Stomach (tissue), 9 donors: Measurements from ENCODE around the gene C17orf67. TPM values are rescaled to one million over a fixed set of nuclear protein-coding genes. Genes with fewer than 3 reads are reported as not detected.

ENCODE experiments used
- DNase-seq, 2 donors: peaks; one replicate each; pipeline versions ENCODE4 v3.0.0 to v3.0.0-alpha.2; 2013 to 2019
- H3K27ac ChIP-seq, 5 donors: fragments of 200-600 bp in 4 of 5; sonication (generic) in 4 of 5; one replicate each; pipeline ENCODE4 v1.5.1; 2013 to 2019; ENCODE audit warnings: mild to moderate bottlenecking in 1 of 5, moderate library complexity in 1 of 5
- H3K27me3 ChIP-seq, 3 donors: fragments of 200-600 bp; sonication (generic); one replicate each; pipeline ENCODE4 v1.5.1; 2017 to 2019; ENCODE audit warnings: mixed run types in 1 of 3
- H3K36me3 ChIP-seq, 4 donors: fragments of 200-600 bp; sonication (generic); 1 replicate in 3 of 4; 2 replicates in 1 of 4; pipeline ENCODE4 v1.5.1; 2016 to 2019
- H3K4me1 ChIP-seq, 4 donors: fragments of 200-600 bp; sonication (generic); one replicate each; pipeline ENCODE4 v1.5.1; 2016 to 2019
- H3K4me3 ChIP-seq, 4 donors: fragments of 200-600 bp; sonication (generic) in 3 of 4; one replicate each; pipeline ENCODE4 v1.5.1; 2016 to 2019; ENCODE audit warnings: mild to moderate bottlenecking in 1 of 4
- H3K9me3 ChIP-seq, 4 donors: fragments of 200-600 bp; sonication (generic); one replicate each; pipeline ENCODE4 v1.5.1; 2016 to 2019
- EP300 ChIP-seq: sonication (generic); formaldehyde crosslinking; IDR thresholded peaks from one replicate; pipeline ENCODE4 v1.6.1; 2017; ENCODE audit warnings: antibody characterized with exemption
- POLR2A ChIP-seq, 4 donors: fragments of 450-650 bp; IDR thresholded peaks; one replicate each; pipeline ENCODE4 v1.6.1; 2016; ENCODE audit warnings: antibody characterized with exemption in 4 of 4, control low read depth in 2 of 4, mild to moderate bottlenecking in 1 of 4, moderate library complexity in 1 of 4
- POLR2AphosphoS5 ChIP-seq, 3 donors: sonication (generic); formaldehyde crosslinking; IDR thresholded peaks; one replicate each; pipeline ENCODE4 v1.6.1; 2016; ENCODE audit warnings: antibody characterized with exemption in 3 of 3
- WGBS, 5 donors: extraction: QIAGEN DNeasy Blood & Tissue Kit in 3 of 5; methylation state at CpG; one replicate each; pipeline versions ENCODE4 v1.1.5 to v1.1.7; 2013 to 2018; 5-methylcytosine and 5-hydroxymethylcytosine counted together
- intact Hi-C: fragments of 100-400 bp; cut with DNase I; formaldehyde crosslinking; loops from one replicate; pipeline ENCODE4 v1.15.1; 2023; ENCODE audit warnings: low total_unique reads
- polyA plus RNA-seq, 3 donors: library from polyadenylated mRNA; stranded (reverse); fragments of 200-250 nt; gene quantifications; one replicate each; pipeline ENCODE4 v1.2.3, GENCODE V29; 2013
- total RNA-seq, 5 donors: library from RNA; depleted of rRNA; stranded (reverse); fragments of >200 nt; gene quantifications; one replicate each; pipeline versions ENCODE4 v1.1.0 to v1.2.3, GENCODE V29; 2014 to 2016
- TF ChIP-seq, protein P1 (sequence below), 7 experiments: fragments of 450-650 bp in 4 of 7; fragments of 200-600 bp in 3 of 7; sonication (generic) in 3 of 7; IDR thresholded peaks; one replicate each; pipeline ENCODE4 v1.5.1; 2016 to 2019; ENCODE audit warnings: antibody characterized with exemption in 7 of 7, control low read depth in 2 of 7, mild to moderate bottlenecking in 1 of 7
- donor health status: healthy with polysubstance abuse.
- donor health status: Bipolar disorder and iron deficiency.
- donor health status: healthy.

Gene C17orf67
- total and polyA plus RNA-seq, 8 donors = 0.72 to 4.6 (median 1.5) TPM; not detected in 2

DNA sequence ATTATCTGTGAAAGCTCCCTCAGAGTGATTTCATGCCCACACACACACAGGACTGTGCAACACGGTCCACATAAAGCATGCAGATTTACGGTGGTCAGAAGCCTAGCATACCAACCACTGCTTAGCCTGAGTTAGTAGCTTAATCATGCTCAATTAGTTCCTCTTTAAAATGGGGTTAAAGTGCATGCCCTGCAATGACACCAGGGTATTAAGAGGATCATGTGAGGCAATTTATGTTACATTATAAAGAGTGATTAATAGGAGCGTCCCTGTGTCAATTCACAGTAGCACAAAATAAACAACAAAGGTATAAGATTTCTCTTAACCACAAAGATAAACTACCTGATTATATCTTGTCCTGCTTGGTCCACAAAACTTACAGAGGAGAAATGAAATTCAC is 39.8 kb downstream of the C17orf67 start:
- intact Hi-C loops = no loop called here
- Histone ChIP-seq H3K4me1 (no peaks in the 10 kb centered on the region), H3K27me3 (no peaks in the 10 kb centered on the region), H3K27ac (no peak overlapping the region), H3K9me3 (no peaks in the 10 kb centered on the region), H3K36me3 (no peaks in the 10 kb centered on the region), H3K4me3 (no peak overlapping the region)
- DNase-seq = no peak
- no peak for TF ChIP-seq POLR2A (IDR thresholded peaks at IDR 0.05)
- no peak for TF ChIP-seq POLR2AphosphoS5 (IDR thresholded peaks at IDR 0.05)
- no peak for TF ChIP-seq EP300
- TF ChIP-seq, protein P1, sequence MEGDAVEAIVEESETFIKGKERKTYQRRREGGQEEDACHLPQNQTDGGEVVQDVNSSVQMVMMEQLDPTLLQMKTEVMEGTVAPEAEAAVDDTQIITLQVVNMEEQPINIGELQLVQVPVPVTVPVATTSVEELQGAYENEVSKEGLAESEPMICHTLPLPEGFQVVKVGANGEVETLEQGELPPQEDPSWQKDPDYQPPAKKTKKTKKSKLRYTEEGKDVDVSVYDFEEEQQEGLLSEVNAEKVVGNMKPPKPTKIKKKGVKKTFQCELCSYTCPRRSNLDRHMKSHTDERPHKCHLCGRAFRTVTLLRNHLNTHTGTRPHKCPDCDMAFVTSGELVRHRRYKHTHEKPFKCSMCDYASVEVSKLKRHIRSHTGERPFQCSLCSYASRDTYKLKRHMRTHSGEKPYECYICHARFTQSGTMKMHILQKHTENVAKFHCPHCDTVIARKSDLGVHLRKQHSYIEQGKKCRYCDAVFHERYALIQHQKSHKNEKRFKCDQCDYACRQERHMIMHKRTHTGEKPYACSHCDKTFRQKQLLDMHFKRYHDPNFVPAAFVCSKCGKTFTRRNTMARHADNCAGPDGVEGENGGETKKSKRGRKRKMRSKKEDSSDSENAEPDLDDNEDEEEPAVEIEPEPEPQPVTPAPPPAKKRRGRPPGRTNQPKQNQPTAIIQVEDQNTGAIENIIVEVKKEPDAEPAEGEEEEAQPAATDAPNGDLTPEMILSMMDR (IDR thresholded peaks at IDR 0.05) = no peak
- WGBS, 5 donors = 35 to 59% (median 48%) methylated on average over 3 of the region's 3 CpGs

DNA sequence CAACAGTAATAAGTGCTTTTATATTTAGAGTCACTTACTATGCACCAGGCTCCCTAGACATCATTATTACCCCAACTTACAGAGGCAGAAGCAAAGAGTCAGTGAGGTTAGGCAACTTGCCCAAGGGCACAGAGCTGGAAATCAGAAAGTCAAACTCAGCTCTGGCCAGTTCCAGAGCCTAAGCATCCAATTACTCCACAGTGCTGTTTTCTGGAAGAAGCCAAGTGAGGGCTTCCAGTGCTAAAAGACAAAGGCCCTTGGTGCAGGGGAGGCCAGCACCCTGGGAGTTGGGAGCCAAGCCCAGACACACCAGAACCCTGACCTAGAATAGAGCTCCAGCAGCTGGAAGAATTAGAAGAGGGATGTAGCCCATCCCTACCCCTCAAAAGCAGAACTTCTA is 40.2 kb downstream of the C17orf67 start:
- intact Hi-C loops = no loop called here
- Histone ChIP-seq H3K4me3 (no peak overlapping the region), H3K27me3 (no peaks in the 10 kb centered on the region), H3K36me3 (no peaks in the 10 kb centered on the region), H3K9me3 (no peaks in the 10 kb centered on the region), H3K27ac (no peak overlapping the region), H3K4me1 (no peaks in the 10 kb centered on the region)
- no peak for DNase-seq
- TF ChIP-seq POLR2AphosphoS5 (IDR thresholded peaks at IDR 0.05) = no peak
- TF ChIP-seq, protein P1 (IDR thresholded peaks at IDR 0.05) = no peak
- TF ChIP-seq EP300 = no peak
- TF ChIP-seq POLR2A (IDR thresholded peaks at IDR 0.05) = no peak

DNA sequence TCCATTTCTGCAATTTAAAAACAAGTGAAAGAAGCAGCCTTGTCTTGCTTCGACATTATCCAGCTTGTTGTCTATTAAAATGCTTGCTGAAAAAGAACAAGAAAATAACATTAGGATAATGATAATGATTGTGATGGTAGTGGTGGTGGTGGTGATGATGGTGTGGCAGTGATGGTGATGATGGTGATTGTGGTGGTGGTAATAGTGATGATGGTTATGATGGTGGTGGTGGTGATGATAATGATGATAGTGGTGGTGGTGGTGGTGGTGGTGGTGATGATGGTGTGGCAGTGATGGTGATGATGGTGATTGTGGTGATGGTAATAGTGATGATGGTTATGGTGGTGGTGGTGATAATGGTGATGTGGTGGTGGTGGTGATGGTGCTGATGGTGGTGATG is 41.5 kb downstream of the C17orf67 start:
- H3K4me1 ChIP-seq = no peaks in the 10 kb centered on the region
- H3K36me3 ChIP-seq = no peaks in the 10 kb centered on the region
- no peak overlapping the region for H3K4me3 ChIP-seq
- H3K27me3 ChIP-seq = no peaks in the 10 kb centered on the region
- H3K9me3 ChIP-seq = no peaks in the 10 kb centered on the region
- H3K27ac ChIP-seq = no peak overlapping the region
- no peak for TF ChIP-seq EP300
- TF ChIP-seq POLR2AphosphoS5 (IDR thresholded peaks at IDR 0.05) = no peak
- no peak for TF ChIP-seq POLR2A (IDR thresholded peaks at IDR 0.05)
- TF ChIP-seq, protein P1 (IDR thresholded peaks at IDR 0.05) = no peak
- 89 to 97% (median 95%) methylated on average over 1 of the region's 1 CpG for WGBS, 5 donors
- intact Hi-C loops = no loop called here
- no peak for DNase-seq

DNA sequence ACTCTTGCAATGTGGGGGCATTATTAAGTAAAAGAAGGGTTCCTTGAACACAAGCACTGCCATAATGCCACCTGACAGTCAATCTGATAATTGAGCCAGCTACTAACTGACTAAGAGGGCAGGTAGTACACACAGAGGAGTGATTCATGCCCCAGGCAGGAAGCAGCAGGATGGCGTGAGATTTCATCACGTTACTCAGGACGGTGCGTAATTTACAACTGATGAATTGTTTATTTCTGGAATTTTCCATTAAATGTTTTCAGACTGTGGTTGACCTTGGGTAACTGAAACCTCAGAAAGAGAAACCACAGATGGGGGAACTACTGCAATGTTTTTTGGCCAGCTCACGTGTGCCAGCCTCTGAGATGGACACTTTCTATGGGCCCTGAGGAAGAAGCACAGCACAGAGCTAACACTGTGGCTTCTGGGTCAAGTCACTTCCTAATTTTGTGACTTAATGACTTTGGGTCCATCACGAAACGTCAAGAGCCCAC is 46.7 kb downstream of the C17orf67 start:
- WGBS, 5 donors = 39 to 55% (median 50%) methylated on average over 7 of the region's 7 CpGs
- no peak overlapping the region for H3K27ac ChIP-seq
- TF ChIP-seq, protein P1 (IDR thresholded peaks at IDR 0.05) = no peak
- TF ChIP-seq EP300 (no peak), POLR2AphosphoS5 (IDR thresholded peaks at IDR 0.05) (peak in 1 of 3 donors; percentile 53)
- DNase-seq = peak in 1 of 2 donors; percentile 53
- peaks cover 0 to 10% (median 0%) of the 10 kb centered on the region in 4 donors for H3K4me1 ChIP-seq
- intact Hi-C loops = no loop called here
- no peaks in the 10 kb centered on the region for H3K27me3 ChIP-seq
- H3K36me3 ChIP-seq = no peaks in the 10 kb centered on the region
- no peaks in the 10 kb centered on the region for H3K9me3 ChIP-seq
- H3K4me3 ChIP-seq = no peak overlapping the region
